DND-41 (cell line): ENCODE data around the gene NDOR1.

Experiments
- ATAC-seq: fragments of 200-7000 bp; cut with Tn5 transposase; 3 replicates; pipeline ENCODE4 v1.9.1; 2021; ENCODE audit warnings: low read depth; ENCODE audit not compliant: insufficient read depth
- DNase-seq: peaks from one replicate; pipeline ENCODE4 v3.0.0-alpha.2; 2020
- H2AFZ ChIP-seq: 2 replicates; pipeline ENCODE4 v1.6.0; 2012; ENCODE audit warnings: low read depth, low read length
- H3K27ac ChIP-seq: 2 replicates; pipeline ENCODE4 v1.5.1; 2012; ENCODE audit warnings: low read length, inconsistent platforms
- H3K27me3 ChIP-seq: fragments of 200-600 bp; sonication (generic); 2 replicates; pipeline ENCODE4 v1.6.0; 2012; ENCODE audit warnings: low read length, mild to moderate bottlenecking, inconsistent platforms; ENCODE audit not compliant: insufficient read depth, poor library complexity
- H3K36me3 ChIP-seq: 2 replicates; pipeline ENCODE4 v1.5.1; 2012; ENCODE audit warnings: low read length, inconsistent platforms; ENCODE audit not compliant: insufficient read depth
- H3K4me1 ChIP-seq: 2 replicates; pipeline ENCODE4 v1.5.1; 2012; ENCODE audit warnings: mild to moderate bottlenecking, low read length; ENCODE audit not compliant: insufficient read depth
- H3K4me2 ChIP-seq: 2 replicates; pipeline ENCODE4 v1.6.0; 2012; ENCODE audit warnings: mild to moderate bottlenecking, moderate library complexity, low read length, inconsistent platforms; ENCODE audit not compliant: insufficient read depth
- H3K4me3 ChIP-seq, 2 experiments: fragments of 200-600 bp in 1 of 2; shearing (Covaris generic) in 1 of 2; 2 replicates each; pipeline ENCODE4 v1.5.1; 2012 to 2016; ENCODE audit warnings: inconsistent platforms in 2 of 2, low read length in 2 of 2, mild to moderate bottlenecking in 2 of 2, low read depth in 1 of 2, moderate library complexity in 1 of 2
- H3K79me2 ChIP-seq: 2 replicates; pipeline ENCODE4 v1.6.0; 2012; ENCODE audit warnings: low read length, inconsistent platforms; ENCODE audit not compliant: insufficient read depth
- H3K9ac ChIP-seq: 2 replicates; pipeline ENCODE4 v1.6.0; 2012; ENCODE audit warnings: low read depth, mild to moderate bottlenecking, inconsistent platforms, low read length, moderate library complexity
- H3K9me3 ChIP-seq: 2 replicates; pipeline ENCODE4 v1.5.1; 2012; ENCODE audit warnings: low read length, moderate library complexity, mild to moderate bottlenecking, inconsistent platforms; ENCODE audit not compliant: insufficient read depth, severe bottlenecking
- H4K20me1 ChIP-seq: 2 replicates; pipeline ENCODE4 v1.6.0; 2012; ENCODE audit warnings: low read length; ENCODE audit not compliant: insufficient read depth
- EZH2 ChIP-seq: IDR thresholded peaks from 3 replicates; pipeline ENCODE4 v1.6.1; 2012; ENCODE audit warnings: borderline replicate concordance, low read depth, mild to moderate bottlenecking, moderate library complexity, low read length, inconsistent platforms; ENCODE audit not compliant: severe bottlenecking
- TF ChIP-seq, protein P1 (sequence below): IDR thresholded peaks from 2 replicates; pipeline ENCODE4 v1.5.1; 2012; ENCODE audit warnings: borderline replicate concordance, low read length, moderate library complexity, mild to moderate bottlenecking; ENCODE audit not compliant: poor library complexity, severe bottlenecking; ENCODE audit errors: extremely low read depth

NDOR1 gene

DNA sequence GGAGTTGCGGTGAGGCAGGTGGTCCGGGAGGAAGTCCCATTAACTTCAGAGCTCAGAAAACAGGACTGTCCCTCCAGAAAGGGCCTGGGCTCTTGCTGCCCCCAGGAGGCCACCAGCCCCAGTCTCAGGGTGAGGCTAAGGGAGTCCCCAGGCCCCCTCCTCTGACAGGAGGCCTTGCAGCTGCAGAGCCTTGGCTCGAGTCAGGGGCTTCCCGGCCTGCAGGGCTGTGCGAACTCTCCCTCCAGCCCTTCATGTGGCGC is 42.3 kb downstream of the NDOR1 start:
- ATAC-seq (no peak), DNase-seq (no peak)
- Histone ChIP-seq H4K20me1 (peaks cover 22% of the 10 kb centered on the region), H3K4me2 (no peak overlapping the region), H3K36me3 (peaks cover 12% of the 10 kb centered on the region), H3K9me3 (no peaks in the 10 kb centered on the region), H3K79me2 (peaks cover 2% of the 10 kb centered on the region), H3K27me3 (no peaks in the 10 kb centered on the region), H3K4me3 (no peak overlapping the region), H2AFZ (no peak overlapping the region), H3K9ac (no peak overlapping the region), H3K4me1 (peaks cover 7% of the 10 kb centered on the region), H3K27ac (no peak overlapping the region)
- TF ChIP-seq, protein P1, sequence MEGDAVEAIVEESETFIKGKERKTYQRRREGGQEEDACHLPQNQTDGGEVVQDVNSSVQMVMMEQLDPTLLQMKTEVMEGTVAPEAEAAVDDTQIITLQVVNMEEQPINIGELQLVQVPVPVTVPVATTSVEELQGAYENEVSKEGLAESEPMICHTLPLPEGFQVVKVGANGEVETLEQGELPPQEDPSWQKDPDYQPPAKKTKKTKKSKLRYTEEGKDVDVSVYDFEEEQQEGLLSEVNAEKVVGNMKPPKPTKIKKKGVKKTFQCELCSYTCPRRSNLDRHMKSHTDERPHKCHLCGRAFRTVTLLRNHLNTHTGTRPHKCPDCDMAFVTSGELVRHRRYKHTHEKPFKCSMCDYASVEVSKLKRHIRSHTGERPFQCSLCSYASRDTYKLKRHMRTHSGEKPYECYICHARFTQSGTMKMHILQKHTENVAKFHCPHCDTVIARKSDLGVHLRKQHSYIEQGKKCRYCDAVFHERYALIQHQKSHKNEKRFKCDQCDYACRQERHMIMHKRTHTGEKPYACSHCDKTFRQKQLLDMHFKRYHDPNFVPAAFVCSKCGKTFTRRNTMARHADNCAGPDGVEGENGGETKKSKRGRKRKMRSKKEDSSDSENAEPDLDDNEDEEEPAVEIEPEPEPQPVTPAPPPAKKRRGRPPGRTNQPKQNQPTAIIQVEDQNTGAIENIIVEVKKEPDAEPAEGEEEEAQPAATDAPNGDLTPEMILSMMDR = no peak
- no peak for TF ChIP-seq EZH2

DNA sequence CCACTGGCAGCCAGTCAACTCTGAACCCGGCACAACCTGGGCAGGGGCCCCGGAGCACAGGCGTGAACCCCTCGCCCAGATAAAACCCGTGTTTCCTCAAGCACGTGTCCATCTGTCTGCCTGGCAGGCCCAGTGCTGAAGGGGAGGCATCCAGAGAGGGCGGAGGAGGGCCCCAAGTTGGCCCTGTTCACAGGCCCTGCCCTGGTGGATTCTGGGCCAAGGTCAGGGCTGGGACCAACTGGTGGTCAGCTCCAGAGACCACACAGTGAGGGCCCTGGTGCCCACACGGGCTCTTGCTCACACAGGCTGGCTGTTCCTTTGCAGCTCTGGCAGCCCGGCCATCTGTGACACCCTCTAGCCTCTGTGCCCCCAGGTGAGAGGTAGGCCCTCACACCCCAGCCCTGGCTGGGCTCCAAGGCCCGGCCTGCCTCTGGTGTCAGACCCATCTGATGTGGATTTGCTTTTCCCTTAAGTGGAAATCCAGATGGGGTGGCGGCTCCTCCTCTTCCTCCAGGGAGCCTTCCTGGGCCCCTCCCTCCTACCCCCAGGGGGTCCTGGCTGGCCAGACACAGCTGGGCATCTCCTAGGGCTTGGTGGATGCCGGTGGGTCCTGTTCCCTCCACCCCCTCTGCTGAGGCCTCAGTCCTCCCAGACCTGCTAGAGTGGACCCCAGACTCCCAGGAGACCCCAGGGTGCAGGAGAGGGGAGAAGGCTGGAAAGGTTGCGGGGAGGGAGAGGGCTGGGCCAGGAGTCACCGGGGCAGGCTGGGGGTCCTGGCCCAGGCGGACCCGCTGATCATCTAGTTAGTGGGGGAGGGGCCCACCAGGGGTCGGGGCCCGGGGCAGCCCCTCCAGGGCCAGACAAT is 45.1 kb downstream of the NDOR1 start:
- Histone ChIP-seq H3K27ac (no peak overlapping the region), H3K4me1 (peaks cover 16% of the 10 kb centered on the region), H2AFZ (no peak overlapping the region), H3K4me2 (no peak overlapping the region), H4K20me1 (no peaks in the 10 kb centered on the region; the same call in 1 of the 2 replicates), H3K9ac (no peak overlapping the region), H3K27me3 (no peaks in the 10 kb centered on the region), H3K9me3 (no peaks in the 10 kb centered on the region), H3K79me2 (peaks cover 10% of the 10 kb centered on the region), H3K4me3 (no peak overlapping the region), H3K36me3 (peaks cover under 1% of the 10 kb centered on the region; the same call in 1 of the 2 replicates)
- ATAC-seq (no peak), DNase-seq (no peak)
- TF ChIP-seq, protein P1 = no peak
- TF ChIP-seq EZH2 = no peak

DNA sequence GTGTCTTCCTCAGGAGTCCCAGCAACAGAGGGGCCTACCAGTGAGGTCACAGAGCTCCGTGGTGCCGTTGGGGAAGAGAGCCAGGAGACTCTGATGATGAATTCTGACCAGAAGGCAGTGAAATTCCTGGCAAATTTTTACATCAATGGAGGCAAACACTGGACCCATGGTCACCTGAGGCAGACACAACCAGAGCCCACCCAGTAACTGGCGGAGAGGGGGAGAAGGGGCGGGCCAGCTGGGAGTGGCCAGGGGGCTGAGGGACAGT is 45.6 kb downstream of the NDOR1 start, which contains the start of gene STPG3:
STPG3 (plus strand) TSS at position 93 of the 268 bp plus-strand sequence; CDS start at position 94, 1 bp downstream.
- Histone ChIP-seq H3K9ac (no peak within 1 kb of the TSS), H3K36me3 (peaks cover 6% of the 10 kb centered on the region), H3K27me3 (no peaks in the 10 kb centered on the region), H3K4me3 (no peak within 1 kb of the TSS), H2AFZ (no peak within 1 kb of the TSS), H4K20me1 (peaks cover 6% of the 10 kb centered on the region), H3K9me3 (no peaks in the 10 kb centered on the region), H3K79me2 (peaks cover 15% of the 10 kb centered on the region), H3K4me2 (no peak within 1 kb of the TSS), H3K4me1 (peaks cover 20% of the 10 kb centered on the region), H3K27ac (no peak within 1 kb of the TSS)
- no peak for ATAC-seq
- TF ChIP-seq EZH2 = no peak
- TF ChIP-seq, protein P1 = no peak
- DNase-seq = no peak
